ENCODE measurements around the gene PCSK5.
"Not testable (repeated sequence)": the region's sequence is repeated elsewhere in the genome, so short reads cannot be mapped to it uniquely, and the experiment has no call there.

Gene PCSK5

GRCh38 chr9:75962013-75962661 lies 71.7 kb downstream of the PCSK5 start:
- in situ Hi-C loops (cut with MboI; ENCODE audit: low sequenced_read_pairs) = no loop called here

- in situ Hi-C loops (cut with MboI; ENCODE audit: low sequenced_read_pairs) = no loop called here
Measured at GRCh38 chr9:75962662-75963036, 72.2 kb downstream of the PCSK5 start.

- in situ Hi-C loops (cut with MboI; ENCODE audit: low sequenced_read_pairs) = not testable (repeated sequence)
Measured at GRCh38 chr9:75963321-75963720, 72.8 kb downstream of the PCSK5 start.

GRCh38 chr9:75964427-75964826 lies 74.0 kb downstream of the PCSK5 start:
- in situ Hi-C loops (cut with MboI; ENCODE audit: low sequenced_read_pairs) = no loop called here

- in situ Hi-C loops (cut with MboI; ENCODE audit: low sequenced_read_pairs) = no loop called here
Measured at GRCh38 chr9:75965231-75965630, 74.8 kb downstream of the PCSK5 start.

- in situ Hi-C loops (cut with MboI; ENCODE audit: low sequenced_read_pairs) = no loop called here
Measured at GRCh38 chr9:75967556-75967955, 77.1 kb downstream of the PCSK5 start.

GRCh38 chr9:75974016-75974766 lies 83.7 kb downstream of the PCSK5 start:
- in situ Hi-C loops (cut with MboI; ENCODE audit: low sequenced_read_pairs) = no loop called here

- in situ Hi-C loops (cut with MboI; ENCODE audit: low sequenced_read_pairs) = no loop called here
Measured at GRCh38 chr9:75975071-75975470, 84.6 kb downstream of the PCSK5 start.

GRCh38 chr9:75976549-75976948 lies 86.1 kb downstream of the PCSK5 start:
- in situ Hi-C loops (cut with MboI; ENCODE audit: low sequenced_read_pairs) = no loop called here

- in situ Hi-C loops (cut with MboI; ENCODE audit: low sequenced_read_pairs) = no loop called here
Measured at GRCh38 chr9:75979362-75979761, 88.9 kb downstream of the PCSK5 start.

- in situ Hi-C loops (cut with MboI; ENCODE audit: low sequenced_read_pairs) = no loop called here
Measured at GRCh38 chr9:75983319-75984045, 93.0 kb downstream of the PCSK5 start.

- in situ Hi-C loops (cut with MboI; ENCODE audit: low sequenced_read_pairs) = no loop called here
Measured at GRCh38 chr9:75985515-75985914, 95.0 kb downstream of the PCSK5 start.

GRCh38 chr9:75988663-75989062 lies 98.2 kb downstream of the PCSK5 start:
- in situ Hi-C loops (cut with MboI; ENCODE audit: low sequenced_read_pairs) = no loop called here

- in situ Hi-C loops (cut with MboI; ENCODE audit: low sequenced_read_pairs) = no loop called here
Measured at GRCh38 chr9:75990156-75990555, 99.7 kb downstream of the PCSK5 start.

GRCh38 chr9:75990576-75991304 lies 100.3 kb downstream of the PCSK5 start:
- in situ Hi-C loops (cut with MboI; ENCODE audit: low sequenced_read_pairs) = no loop called here

- in situ Hi-C loops (cut with MboI; ENCODE audit: low sequenced_read_pairs) = no loop called here
Measured at GRCh38 chr9:75992482-75993206, 102.2 kb downstream of the PCSK5 start.

GRCh38 chr9:75993434-75993833 lies 103.0 kb downstream of the PCSK5 start:
- in situ Hi-C loops (cut with MboI; ENCODE audit: low sequenced_read_pairs) = no loop called here

GRCh38 chr9:75995066-75995465 lies 104.6 kb downstream of the PCSK5 start:
- in situ Hi-C loops (cut with MboI; ENCODE audit: low sequenced_read_pairs) = no loop called here

- in situ Hi-C loops (cut with MboI; ENCODE audit: low sequenced_read_pairs) = no loop called here
Measured at GRCh38 chr9:75996726-75997125, 106.3 kb downstream of the PCSK5 start.

- in situ Hi-C loops (cut with MboI; ENCODE audit: low sequenced_read_pairs) = no loop called here
Measured at GRCh38 chr9:75997206-75997605, 106.7 kb downstream of the PCSK5 start.

Data from HL-60/S4 (cell line).